Adipose tissue (tissue), 3 donors: ENCODE results near the gene MRPL51. TPM values are rescaled to one million over a fixed set of nuclear protein-coding genes. Genes with fewer than 3 reads are reported as not detected.
"Not testable (repeated sequence)": the region's sequence is repeated elsewhere in the genome, so short reads cannot be mapped to it uniquely, and the experiment has no call there.

Source experiments
- H3K27ac ChIP-seq: one replicate; pipeline ENCODE4 v1.5.1; 2013; ENCODE audit warnings: low read depth, low read length
- WGBS, 3 donors: extraction: QIAGEN DNeasy Blood & Tissue Kit; methylation state at CpG; one replicate each; pipeline ENCODE4 v1.1.7; 2013; 5-methylcytosine and 5-hydroxymethylcytosine counted together
- polyA plus RNA-seq, 3 donors: library from polyadenylated mRNA; stranded (reverse); fragments of 200-250 nt; gene quantifications; one replicate each; pipeline ENCODE4 v1.2.3, GENCODE V29; 2013
- donor health status: healthy with polysubstance abuse.
- donor health status: Bipolar disorder and iron deficiency.
- donor health status: healthy.

Gene MRPL51
- polyA plus RNA-seq, 3 donors: 74.8 to 100 (median 94.9) TPM

DNA sequence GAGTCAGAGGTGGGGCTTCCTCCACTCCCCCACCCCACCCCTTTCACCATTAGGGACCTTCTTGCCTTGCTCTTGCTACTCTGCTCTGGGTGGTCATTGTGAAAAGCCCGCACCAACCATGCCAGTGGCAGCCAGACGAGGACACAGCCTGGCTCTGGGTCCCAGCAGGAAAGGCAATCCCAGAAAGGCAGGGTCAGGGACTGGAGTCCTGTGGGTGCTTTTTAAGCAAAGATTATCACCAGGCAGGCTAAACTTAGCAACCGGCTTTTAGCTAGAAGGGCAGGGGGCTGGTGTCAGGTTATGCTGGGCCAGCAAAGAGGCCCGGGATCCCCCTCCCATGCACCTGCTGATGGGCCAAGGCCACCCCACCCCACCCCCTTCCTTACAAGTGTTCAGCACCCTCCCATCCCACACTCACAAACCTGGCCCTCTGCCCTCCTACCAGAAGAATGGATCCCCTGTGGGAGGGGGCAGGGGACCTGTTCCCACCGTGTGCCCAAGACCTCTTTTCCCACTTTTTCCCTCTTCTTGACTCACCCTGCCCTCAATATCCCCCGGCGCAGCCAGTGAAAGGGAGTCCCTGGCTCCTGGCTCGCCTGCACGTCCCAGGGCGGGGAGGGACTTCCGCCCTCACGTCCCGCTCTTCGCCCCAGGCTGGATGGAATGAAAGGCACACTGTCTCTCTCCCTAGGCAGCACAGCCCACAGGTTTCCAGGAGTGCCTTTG lies 40.0 kb upstream of the MRPL51 start:
- H3K27ac ChIP-seq: peak overlapping the region; percentile 73
- 1 to 5% (median 2%) methylated on average over 14 of the region's 14 CpGs for WGBS, 3 donors

DNA sequence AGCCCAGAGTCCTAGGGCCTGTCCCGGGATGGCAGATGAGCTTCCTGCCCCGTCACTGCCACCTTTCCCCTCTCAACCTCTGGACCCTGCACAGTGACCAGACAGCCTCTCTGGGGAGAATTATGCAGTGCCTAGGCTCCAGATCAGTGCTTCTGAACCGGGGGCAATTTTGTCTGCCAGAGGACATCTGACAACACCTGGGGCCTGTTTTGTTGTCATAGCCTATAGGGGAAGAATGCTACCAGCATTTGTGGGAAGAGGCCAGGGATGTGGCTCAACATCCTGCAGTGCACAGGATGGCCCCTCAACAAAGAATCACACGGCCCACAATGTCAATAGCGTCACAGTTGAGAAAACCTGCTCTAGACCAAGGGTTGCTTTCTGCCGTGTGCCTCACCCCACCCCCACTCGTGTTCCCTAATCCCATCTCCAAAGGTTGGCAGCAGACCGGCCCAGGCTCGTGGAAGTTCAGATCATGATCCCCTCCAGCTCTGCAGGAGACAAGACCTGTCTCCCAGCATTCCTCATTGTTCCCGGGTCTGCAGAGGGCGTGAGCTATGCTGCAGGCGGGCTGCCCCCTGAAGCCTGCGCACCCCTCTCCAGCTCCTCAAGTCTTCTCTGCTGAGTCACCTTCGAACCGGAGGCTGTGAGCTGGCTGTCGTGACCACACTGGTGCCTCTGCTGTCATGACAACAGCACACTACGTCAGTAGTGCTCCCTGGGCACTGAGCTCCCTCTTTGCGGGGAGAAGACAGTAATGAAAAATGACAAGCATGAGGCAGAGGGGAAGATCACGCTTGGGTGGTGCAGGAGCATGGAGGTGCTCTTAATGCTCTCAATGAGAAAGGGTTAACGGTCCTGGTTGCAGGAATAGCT lies 39.2 kb upstream of the MRPL51 start:
- peak overlapping the region; percentile 29 for H3K27ac ChIP-seq
- 24 to 39% (median 25%) methylated on average over 20 of the region's 20 CpGs for WGBS, 3 donors

DNA sequence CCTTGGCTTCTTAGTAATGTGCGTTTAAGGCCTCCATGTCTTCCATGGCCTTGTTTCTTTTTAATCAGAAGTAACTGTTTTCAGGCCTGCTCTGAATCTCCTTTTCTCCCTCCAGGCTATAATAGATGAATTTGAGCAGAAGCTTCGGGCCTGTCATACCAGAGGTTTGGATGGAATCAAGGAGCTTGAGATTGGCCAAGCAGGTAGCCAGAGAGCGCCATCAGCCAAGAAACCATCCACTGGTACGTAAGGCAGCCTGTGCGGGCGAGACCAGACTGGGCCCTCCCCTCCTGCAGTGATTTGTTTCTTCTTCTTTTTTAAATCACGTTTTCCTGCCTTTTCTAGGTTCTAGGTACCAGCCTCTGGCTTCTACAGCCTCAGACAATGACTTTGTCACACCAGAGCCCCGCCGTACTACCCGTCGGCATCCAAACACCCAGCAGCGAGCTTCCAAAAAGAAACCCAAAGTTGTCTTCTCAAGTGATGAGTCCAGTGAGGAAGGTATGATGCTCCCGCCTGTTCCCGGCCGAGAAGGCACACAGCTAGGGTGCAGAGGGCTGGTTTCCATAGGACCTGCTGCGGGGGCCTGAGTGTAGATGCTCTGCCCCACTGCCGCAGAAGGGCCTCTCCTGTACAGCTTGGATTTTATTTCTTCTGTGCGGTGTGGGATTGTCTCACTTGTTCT lies 37.7 kb upstream of the MRPL51 start:
- no peak overlapping the region for H3K27ac ChIP-seq
- WGBS, 3 donors: 94 to 95% (median 95%) methylated on average over 18 of the region's 18 CpGs

DNA sequence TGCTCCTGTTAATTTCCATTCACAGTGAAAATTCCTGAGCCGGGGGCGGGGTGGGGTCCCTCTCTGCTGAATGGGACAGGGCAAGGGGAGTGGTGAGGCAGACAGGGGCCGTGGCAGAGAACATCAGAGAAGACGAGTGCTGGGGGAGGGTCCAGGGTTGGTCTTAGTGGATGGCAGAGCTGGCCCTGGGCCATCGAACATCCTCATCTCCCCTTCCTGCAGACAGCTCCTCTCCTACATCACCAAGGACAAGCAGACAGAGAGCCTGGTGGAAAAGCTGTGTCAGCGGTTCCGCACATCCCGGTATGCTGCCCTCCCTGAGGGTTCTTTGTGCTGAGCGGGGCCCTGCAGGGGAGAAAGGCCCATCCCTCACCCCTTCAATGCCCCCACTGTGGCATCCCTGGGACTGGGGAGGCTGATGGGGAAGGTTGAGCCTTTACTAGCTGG lies 36.3 kb upstream of the MRPL51 start:
- WGBS, 3 donors: 91 to 94% (median 92%) methylated on average over 5 to 9 of the region's 9 CpGs
- H3K27ac ChIP-seq: no peak overlapping the region

DNA sequence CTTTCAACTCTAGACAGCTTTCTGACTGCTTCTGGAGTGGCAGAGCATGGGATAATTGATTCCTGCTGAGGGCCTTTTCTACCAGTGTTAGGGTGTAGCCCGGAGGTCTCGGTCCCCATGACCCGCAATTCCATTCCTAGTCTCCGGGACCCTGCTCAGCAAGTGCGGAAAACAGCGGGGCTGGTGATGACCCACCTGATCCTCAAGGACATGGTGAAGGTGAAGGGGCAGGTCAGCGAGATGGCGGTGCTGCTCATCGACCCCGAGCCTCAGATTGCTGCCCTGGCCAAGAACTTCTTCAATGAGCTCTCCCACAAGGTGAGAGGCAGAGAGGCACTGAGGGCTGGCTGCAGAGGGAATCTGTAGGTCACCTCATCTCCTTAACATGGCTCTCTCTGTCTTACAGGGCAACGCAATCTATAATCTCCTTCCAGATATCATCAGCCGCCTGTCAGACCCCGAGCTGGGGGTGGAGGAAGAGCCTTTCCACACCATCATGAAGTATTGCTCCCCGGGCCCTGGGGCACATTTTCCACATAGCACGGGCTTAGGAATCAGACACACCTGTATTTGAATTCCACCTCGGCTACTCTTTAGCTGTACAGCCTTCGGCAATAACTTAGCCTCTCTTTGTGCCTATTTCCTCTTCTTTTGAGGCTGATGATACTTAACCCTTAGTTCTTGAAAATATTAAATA lies 35.6 kb upstream of the MRPL51 start:
- no peak overlapping the region for H3K27ac ChIP-seq
- WGBS, 3 donors: 87 to 91% (median 91%) methylated on average over 17 of the region's 17 CpGs

DNA sequence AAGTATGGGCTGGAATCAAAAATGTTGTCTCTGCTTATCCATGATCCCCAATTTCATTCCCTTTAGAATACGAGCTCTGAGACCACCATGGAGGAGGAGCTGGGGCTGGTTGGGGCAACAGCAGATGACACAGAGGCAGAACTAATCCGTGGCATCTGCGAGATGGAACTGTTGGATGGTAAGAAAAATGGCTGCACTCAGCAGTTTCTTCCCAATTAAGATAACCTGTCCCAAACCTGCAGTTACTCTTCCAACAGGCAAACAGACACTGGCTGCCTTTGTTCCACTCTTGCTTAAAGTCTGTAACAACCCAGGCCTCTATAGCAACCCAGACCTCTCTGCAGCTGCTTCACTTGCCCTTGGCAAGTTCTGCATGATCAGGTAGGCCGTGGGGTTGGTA lies 34.6 kb upstream of the MRPL51 start:
- WGBS, 3 donors: 88 to 93% (median 91%) methylated on average over 4 of the region's 4 CpGs
- no peak overlapping the region for H3K27ac ChIP-seq

DNA sequence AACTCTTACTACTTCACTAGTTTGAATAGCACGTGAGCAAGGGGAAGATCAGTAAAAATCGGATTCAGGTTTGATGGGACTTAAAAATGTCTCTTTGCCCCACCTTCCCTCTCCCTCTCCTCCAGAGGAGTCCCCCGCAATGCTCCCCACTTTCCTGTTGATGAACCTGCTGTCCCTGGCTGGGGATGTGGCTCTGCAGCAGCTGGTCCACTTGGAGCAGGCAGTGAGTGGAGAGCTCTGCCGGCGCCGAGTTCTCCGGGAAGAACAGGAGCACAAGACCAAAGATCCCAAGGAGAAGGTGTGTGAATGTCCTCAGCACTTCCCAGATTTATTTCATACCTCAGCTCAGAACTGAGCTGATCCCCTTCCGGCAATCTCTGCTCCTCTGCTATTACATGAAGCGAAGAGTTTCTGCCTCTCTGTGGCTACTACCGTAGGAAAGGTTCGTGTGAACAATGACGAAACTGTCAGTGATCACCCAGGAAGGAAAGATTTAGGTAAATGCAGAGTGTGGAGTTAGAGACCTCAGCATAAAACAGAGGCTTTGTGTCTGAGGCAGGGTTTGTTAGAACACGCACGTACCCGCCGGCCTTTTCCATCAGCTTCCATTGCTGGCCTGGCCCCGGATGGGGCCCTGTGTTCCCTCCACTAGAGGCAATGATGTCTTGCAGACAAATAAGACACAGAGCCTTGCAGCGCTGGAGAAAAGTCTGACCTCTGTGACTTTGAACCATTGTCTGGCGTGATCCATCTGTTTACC lies 33.9 kb upstream of the MRPL51 start:
- H3K27ac ChIP-seq: no peak overlapping the region
- 92 to 94% (median 93%) methylated on average over 19 of the region's 19 CpGs for WGBS, 3 donors

DNA sequence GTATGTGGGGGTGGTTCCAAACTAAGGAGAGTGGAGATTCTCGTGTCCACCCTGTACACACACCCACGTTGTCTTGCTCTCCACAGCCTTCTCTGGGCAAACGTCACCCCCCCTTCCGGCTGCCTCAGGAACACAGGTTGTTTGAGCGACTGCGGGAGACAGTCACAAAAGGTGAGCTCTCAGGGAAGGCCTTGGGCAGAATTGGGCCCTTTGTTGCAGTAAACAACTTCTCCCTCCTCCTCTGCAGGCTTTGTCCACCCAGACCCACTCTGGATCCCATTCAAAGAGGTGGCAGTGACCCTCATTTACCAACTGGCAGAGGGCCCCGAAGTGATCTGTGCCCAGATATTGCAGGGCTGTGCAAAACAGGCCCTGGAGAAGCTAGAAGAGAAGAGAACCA lies 33.1 kb upstream of the MRPL51 start:
- WGBS, 3 donors: 89 to 94% (median 93%) methylated on average over 7 of the region's 7 CpGs
- no peak overlapping the region for H3K27ac ChIP-seq

DNA sequence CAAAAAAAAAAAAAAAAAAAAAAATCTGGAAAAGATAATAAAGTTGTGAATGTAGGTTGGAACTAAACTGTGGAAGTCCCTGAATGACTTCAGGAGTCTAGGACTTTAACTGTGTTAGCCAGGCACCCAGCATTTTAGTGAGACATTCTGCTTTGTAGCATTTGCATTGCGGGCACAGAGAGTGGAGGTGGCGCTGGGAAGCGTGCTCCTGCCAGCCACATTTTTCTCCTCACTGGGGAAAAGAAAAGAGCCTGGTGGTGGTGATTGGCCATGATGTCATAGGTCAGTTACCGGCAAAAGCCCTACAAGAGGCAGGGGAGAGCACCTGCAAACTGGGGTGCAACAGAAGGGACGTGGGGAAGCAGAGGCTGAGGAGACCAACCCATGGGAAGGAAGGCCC lies 31.6 kb upstream of the MRPL51 start:
- WGBS, 3 donors: 92 to 98% (median 92%) methylated on average over 5 of the region's 5 CpGs

DNA sequence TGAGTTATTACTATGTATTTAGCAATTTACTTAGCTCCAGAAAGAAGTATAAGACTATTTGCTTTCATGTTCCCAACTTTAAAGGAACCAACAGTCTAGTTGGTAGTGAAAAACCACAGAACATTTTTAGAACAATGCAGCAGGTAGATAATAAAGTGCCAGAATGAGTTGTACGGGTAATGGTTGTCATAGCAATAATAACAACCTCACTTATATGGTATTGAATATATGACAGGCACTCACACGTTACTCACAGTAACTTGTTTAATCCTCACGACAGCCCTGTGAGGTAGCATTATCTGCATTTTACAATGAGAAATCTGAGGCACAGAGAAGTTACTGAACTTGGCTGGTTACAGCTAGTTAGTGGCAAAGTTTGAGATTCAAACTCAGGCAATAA lies 30.6 kb upstream of the MRPL51 start:
- no peak overlapping the region for H3K27ac ChIP-seq
- WGBS, 3 donors: 87 to 88% (median 88%) methylated on average over 3 of the region's 3 CpGs

More for the DNA sequence above, 31.6 kb upstream of the MRPL51 start:
- no peak overlapping the region for H3K27ac ChIP-seq

DNA sequence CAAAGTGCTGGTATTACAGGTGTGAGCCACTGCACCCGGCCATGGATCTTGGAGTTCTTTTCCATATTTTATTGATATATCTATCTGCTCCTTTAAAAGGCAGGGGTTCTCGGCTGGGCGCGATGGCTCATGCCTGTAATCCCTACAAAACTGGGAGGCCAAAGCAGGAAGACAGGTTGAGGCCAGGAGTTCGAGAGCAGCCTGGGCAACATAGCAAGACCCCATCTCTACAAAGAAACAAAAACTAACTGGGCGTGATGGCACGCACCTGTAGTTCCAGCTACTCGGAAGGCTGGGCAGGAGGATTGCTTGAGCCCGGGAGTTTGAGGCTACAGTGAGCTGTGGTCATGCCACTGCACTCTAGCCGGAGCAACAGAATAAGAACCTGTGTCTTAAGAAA lies 29.1 kb upstream of the MRPL51 start:
- 88 to 89% (median 88%) methylated on average over 10 of the region's 10 CpGs for WGBS, 3 donors
- no peak overlapping the region for H3K27ac ChIP-seq

DNA sequence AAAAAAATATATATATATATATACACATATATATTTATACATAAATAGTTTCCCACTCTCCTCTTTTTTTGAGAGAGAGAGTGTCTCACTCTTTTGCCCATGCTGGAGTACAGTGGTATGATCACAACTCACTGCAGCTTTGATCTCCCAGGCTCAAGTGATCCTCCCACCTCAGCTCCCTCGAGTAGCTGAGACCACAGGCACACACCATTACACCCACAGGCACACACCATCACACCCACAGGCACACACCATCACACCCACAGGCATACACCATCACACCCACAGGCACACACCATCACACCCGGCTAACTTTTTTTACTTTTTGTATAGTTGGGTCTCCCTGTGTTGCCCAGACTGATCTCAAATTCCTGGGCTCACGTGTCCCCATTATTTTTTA lies 27.1 kb upstream of the MRPL51 start:
- 84 to 93% (median 87%) methylated on average over 3 of the region's 3 CpGs for WGBS, 3 donors
- no peak overlapping the region for H3K27ac ChIP-seq

DNA sequence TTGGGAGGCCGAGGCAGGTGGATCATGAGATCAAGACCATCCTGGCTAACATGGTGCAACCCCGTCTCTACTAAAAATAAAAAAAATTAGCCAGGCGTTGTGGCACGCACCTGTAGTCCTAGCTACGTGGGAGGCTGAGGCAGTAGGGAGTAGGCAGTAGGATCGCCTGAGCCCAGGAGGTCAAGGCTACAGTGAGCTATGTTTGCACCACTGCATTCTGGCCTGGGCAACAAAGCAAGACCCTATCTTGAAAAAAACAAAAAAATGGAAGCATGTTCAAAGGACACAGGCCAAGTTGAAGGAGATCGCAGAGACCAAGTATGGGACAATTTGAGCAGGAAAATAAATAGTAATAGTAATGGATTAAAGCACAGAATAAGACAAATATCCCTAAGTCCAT lies 15.0 kb upstream of the MRPL51 start:
- 81 to 87% (median 84%) methylated on average over 7 of the region's 7 CpGs for WGBS, 3 donors
- no peak overlapping the region for H3K27ac ChIP-seq

DNA sequence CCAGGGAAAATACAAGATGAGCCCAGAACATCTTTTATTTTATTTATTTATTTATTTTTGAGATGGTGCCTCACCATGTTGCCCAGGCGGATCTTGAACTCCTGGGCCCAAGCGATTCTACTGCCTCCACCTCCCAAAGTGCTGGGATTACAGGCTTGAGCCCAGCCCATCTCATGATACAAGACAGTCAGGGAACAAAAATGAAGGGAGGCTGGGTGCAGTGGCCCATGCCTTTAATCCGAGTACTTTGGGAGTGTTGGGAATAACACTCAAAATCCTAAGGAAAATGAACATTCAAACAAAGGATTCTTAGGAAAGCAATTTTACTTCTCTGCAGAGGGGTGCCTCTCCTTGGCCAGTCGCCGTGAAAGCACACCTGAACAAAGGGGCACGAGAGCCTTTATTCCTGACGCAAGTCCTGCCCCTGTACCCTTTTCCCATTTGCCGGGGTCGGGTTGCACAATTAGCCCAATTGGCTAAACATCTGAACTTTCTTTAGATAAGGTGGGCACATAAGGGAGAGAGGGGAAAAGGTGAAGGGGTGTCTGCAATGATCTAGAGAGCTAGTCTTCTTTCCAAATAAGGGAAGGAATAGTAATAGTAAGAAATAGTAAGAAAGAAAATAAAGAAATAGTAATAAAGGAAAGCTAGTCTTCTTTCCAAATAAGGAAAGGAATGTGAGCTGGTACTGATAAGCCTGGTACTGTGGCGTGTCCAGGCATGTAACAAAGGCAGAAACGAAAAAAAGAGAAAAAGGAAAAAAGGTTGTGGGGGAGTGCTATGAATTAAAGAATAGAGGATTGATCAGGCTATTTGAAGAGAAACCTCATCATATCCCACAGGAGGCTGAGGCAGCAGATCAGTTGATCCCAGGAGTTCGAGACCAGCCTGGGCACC lies 14.3 kb upstream of the MRPL51 start:
- WGBS, 3 donors: 79 to 89% (median 81%) methylated on average over 12 of the region's 12 CpGs
- H3K27ac ChIP-seq: no peak overlapping the region

DNA sequence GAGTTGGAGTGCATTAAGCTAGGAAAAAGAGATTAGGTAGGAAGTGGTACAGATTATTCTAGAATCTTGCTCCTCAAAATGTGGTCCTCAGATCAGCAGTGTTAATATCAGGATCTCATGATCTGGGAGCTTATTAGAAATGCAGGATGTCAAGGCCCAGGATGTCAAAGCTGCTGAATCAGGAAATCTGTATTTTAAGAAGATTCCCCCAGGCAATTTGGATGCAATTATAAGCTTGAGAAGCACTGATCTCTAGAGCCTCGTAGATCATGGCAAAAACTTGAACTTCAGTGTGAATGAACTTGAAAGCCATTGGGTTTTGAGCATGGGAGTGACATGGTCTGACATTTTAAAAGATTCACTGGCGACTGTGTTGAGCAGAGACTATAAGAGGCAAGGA lies 7.4 kb upstream of the MRPL51 start:
- WGBS, 3 donors: 80 to 93% (median 91%) methylated on average over 2 of the region's 2 CpGs
- H3K27ac ChIP-seq: no peak overlapping the region

DNA sequence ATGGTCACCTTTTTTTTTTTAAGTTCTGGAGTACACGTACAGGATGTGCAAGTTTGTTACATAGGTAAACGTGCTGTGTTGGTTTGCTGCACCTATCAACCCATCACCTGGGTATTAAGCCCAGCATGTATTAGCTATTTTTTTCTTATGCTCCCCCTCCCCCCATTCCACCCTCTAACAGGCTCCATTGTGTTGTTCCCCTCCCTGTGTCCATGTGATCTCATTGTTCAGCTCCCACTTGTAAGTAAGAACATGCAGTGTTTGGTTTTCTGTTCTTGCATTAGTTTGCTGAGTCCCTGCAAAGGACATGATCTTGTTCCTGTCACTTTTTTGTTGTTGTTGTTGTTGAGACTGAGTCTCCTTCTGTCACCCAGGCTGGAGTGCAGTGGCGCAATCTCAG lies 4.2 kb upstream of the MRPL51 start:
- not testable (repeated sequence) for H3K27ac ChIP-seq
- 78 to 96% (median 81%) methylated on average over 3 of the region's 3 CpGs for WGBS, 3 donors

DNA sequence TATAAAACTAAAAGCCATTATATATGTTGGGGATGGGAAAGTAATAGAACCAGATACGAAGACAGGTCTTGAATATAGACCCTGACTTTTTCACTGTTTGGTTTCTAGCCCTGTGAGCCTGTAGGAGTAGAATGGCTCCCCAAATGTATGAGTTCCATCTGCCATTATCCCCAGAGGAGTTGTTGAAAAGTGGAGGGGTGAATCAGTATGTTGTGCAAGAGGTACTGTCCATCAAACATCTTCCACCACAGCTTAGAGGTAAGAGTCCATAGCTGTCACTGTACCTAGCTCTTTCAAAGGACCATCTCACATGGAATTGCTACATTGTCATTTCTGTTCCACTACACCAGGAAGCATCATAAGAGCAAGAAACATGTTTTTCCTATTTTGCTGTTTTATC lies 1.9 kb upstream of the MRPL51 start:
- 58 to 70% (median 69%) methylated on average over 1 of the region's 1 CpG for WGBS, 3 donors
- no peak overlapping the region for H3K27ac ChIP-seq
